OCI-LY3 (cell line): ENCODE measurements around the gene CHKA.

ENCODE experiments used
- CTCF ChIP-seq: fragments of 200-600, 300-600 bp; sonication (generic); IDR thresholded peaks from 2 replicates; pipeline ENCODE4 v1.5.1; 2014; ENCODE audit warnings: antibody characterized with exemption, low read length, low read depth
- EZH2phosphoT487 ChIP-seq: fragments of 200-600 bp; shearing (Covaris generic); IDR thresholded peaks from 2 replicates; pipeline ENCODE4 v1.6.1; 2018; ENCODE audit warnings: antibody characterized with exemption, mixed run types, low read depth

DNA sequence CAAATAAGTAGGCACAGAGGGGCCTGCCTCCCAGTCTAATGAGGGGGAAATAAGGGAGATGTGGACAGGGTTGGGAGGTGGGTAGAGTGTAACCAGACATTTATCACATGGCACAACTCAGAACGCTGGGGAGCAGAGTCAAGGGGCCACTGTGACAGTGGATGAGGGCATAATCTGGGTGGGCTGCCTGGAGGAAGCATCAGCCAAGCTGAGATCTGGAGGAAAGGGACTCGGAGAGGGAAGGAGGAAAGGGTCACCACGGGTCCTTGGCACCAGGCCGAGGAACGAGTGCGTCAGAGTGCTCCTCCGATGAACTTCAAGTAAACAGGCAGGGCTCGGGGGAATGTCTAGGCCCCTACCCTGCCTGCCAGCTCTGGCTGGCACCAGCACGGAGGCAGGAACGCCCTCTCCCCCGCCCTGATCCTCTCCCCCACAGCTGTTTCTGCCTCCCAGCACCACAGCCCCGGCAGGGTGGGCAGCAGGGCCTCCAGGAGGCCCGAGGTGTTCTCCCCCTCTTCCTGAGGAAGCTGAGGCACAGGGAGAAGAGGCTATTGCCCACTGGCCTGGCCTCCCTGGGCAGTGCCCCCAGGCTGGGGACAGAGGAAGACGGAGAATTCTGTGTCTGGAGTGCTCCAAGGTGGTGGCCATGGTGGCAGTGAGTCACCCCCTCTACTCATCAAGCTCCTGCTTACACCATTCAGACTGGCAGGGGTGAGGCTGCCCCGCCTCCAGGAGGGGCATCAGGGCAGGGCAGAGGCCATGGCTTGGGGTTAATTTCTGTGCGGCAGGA lies 106.8 kb downstream of the CHKA start:
- TF ChIP-seq CTCF (no peak), EZH2phosphoT487 (no peak)
